Suppressor macrophage treated with lipopolysaccharide for 1 hour (primary cell): ENCODE measurements around the gene R3HDM2.

Source experiments
- DNase-seq, 3 donors: peaks; one replicate each; pipeline ENCODE4 v3.0.0-alpha.2; 2020 to 2022

R3HDM2 gene

DNA sequence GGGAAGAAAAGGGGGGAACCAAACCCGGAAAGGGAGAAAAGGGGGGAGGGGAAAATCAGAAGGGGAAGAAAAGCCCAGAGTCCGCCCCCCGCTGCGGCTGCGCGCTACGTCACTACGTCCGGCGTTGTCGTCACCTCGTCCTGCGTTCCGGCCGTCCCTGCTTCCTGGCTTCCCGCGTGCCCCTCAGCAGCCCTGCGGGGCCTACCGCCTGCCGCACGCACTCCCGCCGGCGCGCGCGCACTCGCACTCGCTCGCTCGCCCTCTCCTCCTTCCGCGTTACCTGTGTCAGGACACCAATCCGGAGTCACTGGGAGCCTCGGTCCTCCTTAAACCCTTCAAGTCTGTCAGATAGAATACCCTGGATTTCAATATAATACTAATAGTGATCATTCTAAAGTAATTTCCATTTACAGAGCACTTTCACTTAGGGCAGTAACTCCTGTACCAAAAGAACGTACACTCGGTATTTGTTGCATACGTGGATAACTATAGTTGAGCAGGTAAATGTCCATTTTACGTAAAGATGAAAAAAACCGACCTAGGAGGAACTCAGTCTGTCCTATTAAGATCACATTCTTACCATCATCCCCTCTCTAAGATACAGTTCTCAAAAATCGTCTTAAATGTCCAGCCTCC, at the start of gene R3HDM2:
Gene R3HDM2, minus strand, starts transcription at position 113 of the 636 bp plus-strand sequence. CDS start 120,615 bp downstream, outside the sequence.
- DNase-seq = peak; percentile 95 to 96 (median 96)

DNA sequence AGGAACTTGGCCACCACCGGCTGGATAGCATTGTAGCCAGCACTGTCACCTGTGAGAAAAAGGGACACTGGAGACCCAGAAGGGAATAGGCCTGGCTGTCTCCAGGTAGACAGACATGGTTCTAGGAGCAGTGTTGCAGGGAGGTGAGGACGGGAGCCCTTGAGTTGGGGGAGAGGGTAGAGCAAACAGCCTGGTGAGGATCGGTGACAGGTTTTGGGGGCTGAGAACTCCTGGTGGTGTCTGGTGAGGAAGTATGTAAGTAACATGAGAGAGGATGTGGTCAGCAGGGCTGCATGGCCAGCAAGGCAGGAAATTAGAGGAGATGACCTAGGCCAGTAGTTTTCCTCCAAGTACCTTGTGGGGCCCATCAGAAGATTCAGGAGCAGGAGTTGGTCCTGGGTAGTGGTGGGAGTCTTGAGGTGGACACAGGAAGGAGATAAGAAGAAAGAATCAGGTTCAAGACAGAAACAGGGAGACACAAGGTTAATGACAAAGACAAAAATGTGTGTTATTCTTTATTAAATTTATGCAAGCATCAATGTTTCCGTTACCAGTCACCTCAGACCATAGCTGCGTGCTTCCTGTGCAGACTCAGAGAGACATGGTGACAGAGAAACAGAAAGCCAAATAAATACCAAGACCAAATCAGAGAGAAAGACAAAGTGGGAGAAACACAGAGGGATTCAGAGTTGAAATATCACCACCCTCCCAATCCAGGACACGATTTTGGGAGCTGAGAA, 48.7 kb upstream of the R3HDM2 start, which contains the start of gene ARHGAP9:
Gene ARHGAP9, minus strand, starts transcription at position 491 of the 740 bp plus-strand sequence. Its CDS starts 460 bp downstream, at position 31.
- DNase-seq = peak in 1 of 3 donors; percentile 48

DNA sequence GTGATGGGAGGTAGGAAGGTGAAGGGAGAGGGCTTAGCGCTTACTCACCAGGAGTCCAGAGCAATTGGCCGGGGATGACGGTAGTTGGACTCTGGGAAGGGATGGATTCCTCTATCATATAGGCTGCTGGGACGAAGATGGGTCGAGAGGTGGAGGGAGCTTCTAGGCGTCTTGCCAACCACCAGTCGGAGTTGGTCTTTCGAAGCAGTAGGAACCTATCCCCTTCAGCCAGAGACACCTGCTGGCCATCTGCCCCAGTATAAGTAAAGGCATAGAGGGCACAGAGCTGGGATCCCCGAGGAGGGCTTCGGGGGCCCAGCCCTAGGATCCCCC, 48.2 kb upstream of the R3HDM2 start:
- DNase-seq = no peak

DNA sequence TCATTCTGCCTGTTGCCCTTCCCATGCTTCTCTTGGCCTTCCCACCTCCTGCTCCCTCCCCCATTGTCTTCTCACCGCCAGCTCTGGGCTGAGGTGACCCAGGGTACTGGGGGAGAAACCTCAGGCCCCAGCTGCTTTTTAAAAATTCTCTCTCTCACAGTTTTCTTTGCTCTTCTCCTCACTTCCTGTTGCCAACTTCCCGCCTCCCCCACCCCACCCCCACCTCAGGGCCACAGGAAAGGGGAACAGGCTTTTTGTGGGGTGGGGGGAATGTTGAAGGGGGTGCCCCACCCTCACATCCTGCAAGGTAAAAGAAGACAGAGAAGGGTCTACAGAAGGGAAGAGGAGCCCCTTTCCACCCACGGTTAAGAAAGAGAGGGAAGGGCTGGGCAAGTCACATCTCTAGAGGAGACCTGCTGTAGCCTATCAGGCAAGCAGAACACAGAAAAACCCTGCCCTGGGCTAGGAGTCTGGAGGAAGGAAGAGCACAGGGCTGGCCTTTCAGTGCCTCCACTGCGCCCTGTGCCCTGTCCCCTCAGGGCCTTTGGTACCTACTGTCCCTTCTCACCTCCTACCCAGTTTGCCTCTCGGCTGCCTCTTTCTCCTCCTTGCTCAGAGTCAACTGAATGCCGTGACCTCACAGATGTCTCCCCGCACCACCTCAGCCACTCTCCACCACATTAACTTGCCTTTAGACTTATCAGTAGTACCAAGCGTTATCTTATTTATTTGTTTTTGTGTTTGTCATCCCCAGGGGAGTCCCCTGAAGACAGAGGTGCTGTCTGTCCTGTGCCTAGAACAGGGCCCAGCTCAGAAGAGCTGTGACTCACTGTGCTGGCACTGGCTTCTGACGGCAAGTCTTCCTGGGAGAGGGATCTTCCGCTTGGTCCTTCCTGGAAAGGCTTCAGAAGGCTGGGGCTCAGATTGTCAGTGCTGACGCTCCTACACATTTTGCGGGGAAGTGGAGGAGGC, 47.2 kb upstream of the R3HDM2 start:
- peak; percentile 84 to 91 (median 86) for DNase-seq

DNA sequence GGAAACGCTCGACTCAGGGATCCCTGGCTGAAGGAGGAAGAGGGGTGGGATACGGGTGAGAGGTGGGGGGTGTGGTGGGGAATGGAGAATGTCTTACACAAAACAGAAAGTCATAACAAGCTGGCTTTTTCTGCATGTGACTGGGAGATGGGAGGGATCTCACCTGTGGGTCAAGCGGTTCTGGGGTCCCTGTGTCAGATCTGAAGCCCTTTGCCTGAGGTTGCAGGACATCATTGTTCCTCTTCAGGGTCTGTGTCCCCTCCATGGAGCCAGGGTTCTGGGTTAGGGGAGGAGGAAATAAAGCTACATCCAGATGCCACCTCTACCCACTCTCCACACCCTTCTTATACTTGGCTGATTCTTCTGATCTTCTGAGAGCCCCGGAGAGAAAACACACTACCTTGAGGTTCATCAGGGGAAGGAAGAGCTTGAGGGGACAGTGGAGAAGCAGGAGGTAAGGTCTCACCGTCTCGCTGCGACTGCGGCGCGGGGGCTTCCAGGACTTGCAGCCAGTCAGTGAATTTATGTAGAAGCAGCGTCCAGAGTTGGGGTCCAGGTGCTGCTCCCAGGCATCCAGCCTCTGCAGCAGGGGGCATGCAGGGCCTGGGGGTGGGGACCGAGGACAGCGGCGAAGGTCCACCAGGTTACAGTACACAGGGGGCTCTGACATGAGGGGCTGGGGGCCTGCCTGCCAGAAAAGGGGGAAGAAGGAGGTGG, 46.3 kb upstream of the R3HDM2 start:
- no peak for DNase-seq

DNA sequence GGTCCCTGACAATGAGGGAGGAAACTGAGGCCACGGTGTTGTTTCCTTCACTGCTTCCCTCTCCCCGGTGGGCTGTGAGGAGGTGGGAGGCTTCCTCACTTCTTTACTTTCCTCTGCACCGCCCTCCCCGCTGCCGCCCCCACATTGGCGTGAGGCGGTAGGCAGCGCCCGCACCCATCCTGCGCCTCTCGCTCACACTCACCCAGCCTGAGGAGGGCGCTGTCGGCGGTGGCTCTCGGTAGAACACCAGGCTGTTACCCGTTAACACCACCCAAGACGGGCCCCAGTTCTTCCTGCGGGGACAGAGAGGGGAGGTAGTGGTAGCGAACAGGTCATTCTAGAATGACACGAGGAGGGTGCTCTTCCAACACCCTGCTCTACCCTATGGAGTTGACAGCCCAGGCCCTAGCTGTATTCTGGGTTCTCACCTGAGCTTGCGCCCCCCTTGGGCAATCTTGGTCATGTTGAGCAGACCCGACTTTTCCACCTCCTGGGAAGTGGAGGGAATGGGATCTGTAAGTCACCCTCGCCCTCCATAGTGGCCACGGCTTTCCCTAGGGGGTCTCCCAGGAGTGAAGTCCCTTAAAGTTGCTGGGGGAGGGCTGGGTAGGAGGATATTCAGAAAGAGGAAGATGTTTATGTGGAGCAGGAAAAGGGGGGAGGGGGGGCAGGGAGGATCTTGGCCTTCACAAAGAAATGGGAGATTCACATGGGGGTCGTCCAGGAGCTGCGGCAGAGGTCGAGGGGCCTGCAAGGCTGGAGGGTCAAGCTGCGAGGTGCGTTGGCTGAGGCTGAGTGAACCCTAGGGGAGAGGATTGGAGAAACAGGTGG, 45.5 kb upstream of the R3HDM2 start:
- DNase-seq = peak; percentile 62 to 76 (median 66)

DNA sequence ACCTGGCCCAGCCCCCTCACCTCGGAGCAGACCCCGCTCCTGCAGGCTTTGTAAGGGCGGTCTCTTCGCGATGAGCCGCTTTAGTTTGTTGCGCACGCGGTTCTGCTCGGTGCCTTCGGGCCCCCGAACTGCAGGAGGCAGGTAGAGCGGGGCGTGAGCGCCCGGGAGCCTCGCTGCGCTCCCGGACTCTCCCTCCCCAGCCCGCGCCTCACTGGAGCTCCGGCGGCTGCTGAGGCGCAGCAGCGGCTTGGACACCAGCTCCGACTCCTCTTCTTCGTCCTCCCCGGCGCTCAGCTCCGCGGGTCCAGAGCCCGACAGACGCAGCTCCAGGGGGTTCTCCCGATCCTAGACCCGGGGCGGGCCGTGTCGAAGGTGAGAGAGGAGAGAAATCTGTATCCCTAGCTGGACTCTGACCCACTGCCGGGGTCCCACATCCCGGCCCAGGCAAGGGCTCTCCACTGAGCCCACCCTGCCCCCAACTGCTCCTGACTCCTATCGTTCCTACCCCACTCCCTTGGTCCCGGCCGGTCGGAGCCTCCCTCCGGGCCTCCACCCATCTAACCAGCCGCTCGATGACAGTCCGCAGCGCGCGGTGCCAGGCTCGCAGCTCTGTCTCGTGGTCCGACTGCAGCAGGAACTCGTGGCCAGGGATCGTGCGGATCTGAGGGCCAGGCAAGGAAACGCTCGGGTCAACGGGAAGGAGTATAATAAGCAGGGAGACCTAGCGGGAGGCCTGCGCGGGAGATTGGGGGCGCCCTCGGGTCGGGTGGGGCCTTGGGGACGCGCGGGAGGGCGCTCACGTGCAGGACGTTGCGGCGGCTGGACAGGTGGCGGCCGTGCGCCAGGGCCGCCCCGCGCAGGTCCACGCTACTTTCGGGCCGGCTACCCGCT, 44.7 kb upstream of the R3HDM2 start:
- peak in 2 of 3 donors; percentile 32 to 49 for DNase-seq

DNA sequence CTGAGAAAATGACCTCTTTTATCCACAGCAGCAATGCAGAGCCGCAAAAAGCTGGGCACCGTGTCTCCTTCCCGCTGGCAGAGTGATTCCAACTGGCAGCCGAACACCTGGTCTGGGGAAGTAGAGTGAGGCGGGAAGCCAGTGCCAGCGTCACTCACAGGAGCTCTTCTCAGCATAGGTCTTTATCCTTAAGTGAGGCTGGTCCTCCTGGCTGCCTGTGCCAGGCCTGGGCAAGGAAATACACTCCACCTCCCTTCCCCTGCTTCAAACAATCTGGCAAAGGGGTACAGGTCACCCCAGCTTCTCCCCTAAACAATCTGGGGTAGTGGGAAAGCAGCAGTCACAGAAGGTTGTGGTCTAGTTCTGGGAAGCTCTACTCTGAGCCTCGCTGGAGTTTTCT, 44.0 kb upstream of the R3HDM2 start:
- no peak for DNase-seq

DNA sequence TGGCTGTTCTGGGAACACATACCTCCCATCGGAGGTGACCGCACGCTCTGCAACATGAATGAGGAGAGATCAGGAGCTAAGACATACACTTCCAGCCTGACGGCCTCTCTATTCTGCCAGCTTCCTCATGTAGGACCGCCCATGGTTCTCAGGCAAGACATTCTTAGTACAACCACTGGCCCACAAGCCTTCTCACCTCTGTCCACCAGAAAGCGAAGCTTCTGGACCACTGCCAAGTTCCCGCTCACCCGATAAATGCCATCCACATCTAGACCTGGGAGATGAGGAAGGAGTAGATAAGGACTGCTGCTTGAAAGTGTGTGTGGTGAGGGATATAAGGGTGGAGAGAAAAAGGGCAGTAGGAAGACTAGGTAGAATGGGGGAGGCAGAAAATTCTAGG, 43.6 kb upstream of the R3HDM2 start:
- DNase-seq = no peak

DNA sequence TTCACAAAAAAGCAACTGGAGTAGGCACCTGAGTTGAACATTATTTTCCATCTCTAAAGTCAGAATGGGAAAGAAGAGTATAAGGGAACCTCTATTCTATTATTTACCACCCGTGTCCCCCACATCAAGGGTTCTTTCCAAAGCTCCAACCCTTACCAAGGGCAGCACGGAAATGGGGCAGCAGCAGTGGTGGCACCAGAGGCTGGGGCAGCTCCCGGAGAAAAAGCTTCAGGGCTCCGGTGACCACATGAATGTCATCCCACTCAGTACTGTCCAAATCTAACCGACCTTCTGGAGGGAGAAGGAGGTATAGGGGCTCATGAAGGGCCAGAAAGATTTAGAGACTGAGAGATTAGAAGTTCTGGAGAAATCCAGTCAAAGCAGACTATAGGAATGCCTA, 43.0 kb upstream of the R3HDM2 start:
- no peak for DNase-seq

DNA sequence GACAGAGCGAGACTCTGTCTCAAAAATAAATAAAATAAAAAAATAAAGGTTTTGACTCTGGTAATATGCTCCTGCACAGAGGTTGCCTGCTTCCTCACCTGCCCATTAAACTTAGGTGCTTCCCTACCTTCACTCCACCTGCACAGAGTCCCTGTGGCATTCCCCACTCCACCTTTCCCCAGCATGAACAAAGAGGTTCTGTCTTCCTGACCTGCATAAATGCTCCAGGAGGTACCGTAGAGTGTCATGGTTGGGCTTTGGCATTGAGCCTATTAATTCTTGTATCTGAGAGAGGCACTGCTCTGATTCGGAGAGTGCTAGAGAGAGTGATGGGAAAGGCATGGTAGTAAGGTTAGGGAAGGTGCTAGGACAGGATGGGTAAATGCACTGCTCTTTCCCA, 42.5 kb upstream of the R3HDM2 start:
- no peak for DNase-seq

DNA sequence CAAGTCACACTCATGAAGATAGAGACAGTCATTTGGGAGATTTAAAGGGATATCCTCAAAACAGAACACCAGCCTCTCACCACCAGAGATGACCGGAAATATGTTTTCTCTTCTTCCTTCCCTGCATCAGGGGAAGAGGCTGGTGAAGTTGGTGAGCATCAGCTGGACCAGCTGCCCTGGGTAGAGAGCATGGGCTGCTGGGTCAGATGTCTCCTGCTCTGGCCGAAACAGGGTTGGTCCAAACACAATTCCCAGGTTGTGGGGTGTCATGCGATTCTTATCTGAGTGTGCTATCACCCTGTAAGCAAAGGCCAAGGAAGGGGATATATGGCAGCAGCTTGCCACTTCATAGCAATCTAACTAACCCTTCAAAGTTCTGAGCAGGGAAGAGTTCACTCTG, 41.5 kb upstream of the R3HDM2 start:
- DNase-seq = no peak

DNA sequence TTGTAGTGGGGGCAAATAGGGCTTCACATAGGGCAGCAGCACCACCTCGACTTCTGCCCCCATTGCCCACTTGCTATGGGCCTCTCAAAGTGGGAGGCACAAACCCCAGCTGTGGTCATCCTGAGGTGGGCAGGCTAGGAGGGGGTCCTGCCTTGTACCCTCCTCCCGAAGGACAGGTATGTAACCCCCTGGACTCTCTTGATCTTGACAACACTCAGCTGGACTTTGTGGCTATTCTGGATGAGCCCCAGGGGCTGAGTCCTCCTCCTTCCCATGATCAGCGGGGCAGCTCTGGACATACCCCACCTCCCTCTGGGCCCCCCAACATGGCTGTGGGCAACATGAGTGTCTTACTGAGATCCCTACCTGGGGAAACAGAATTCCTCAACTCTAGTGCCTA, 40.8 kb upstream of the R3HDM2 start:
- no peak for DNase-seq

DNA sequence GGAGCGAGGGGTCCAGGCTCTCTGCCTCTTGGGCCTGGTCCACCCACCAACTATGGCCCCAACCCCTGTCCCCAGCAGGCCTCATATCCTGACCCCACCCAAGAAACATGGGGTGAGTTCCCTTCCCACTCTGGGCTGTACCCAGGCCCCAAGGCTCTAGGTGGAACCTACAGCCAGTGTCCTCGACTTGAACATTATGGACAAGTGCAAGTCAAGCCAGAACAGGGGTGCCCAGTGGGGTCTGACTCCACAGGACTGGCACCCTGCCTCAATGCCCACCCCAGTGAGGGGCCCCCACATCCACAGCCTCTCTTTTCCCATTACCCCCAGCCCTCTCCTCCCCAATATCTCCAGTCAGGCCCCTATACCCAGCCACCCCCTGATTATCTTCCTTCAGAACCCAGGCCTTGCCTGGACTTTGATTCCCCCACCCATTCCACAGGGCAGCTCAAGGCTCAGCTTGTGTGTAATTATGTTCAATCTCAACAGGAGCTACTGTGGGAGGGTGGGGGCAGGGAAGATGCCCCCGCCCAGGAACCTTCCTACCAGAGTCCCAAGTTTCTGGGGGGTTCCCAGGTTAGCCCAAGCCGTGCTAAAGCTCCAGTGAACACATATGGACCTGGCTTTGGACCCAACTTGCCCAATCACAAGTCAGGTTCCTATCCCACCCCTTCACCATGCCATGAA, 40.3 kb upstream of the R3HDM2 start:
- no peak for DNase-seq

DNA sequence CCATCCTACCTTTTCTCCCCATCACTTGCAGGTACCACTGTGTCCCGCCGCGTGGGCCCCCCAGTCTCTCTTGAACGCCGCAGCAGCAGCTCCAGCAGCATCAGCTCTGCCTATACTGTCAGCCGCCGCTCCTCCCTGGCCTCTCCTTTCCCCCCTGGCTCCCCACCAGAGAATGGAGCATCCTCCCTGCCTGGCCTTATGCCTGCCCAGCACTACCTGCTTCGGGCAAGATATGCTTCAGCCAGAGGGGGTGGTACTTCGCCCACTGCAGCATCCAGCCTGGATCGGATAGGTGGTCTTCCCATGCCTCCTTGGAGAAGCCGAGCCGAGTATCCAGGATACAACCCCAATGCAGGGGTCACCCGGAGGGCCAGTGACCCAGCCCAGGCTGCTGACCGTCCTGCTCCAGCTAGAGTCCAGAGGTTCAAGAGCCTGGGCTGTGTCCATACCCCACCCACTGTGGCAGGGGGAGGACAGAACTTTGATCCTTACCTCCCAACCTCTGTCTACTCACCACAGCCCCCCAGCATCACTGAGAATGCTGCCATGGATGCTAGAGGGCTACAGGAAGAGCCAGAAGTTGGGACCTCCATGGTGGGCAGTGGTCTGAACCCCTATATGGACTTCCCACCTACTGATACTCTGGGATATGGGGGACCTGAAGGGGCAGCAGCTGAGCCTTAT, 39.6 kb upstream of the R3HDM2 start:
- no peak for DNase-seq

DNA sequence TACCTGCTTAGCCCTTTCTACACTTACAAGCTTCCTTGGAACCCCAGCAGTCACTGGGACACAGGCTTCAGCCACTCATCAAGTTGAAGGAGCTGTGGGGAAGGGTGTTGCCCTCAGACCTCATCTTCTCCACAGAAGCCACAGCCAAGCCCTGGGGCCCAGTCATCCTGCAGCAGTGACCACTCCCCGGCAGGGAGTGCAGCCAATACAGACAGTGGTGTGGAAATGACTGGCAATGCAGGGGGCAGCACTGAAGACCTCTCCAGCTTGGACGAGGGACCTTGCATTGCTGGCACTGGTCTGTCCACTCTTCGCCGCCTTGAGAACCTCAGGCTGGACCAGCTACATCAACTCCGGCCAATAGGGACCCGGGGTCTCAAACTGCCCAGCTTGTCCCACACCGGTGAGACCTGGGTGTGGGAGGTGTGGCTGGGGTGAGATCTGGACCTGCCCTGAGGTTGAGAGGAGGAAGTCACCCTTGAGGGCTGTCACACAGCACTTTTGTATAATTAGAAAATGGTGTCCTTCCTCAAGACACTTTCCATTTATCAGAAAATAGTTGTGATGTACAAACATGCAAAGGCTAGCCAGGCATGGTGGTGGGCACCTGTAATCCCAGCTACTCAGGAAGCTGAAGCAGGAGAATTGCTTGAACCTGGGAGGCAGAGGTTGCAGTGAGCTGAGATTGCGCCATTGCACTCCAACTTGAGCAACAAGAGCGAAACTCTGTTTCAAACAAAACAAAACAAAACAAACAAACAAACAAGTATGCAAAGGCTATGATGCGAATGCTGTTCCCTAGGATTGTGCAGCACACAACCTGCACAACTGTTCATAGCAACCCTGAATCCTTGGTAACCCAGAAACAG, 38.7 kb upstream of the R3HDM2 start:
- DNase-seq = no peak

DNA sequence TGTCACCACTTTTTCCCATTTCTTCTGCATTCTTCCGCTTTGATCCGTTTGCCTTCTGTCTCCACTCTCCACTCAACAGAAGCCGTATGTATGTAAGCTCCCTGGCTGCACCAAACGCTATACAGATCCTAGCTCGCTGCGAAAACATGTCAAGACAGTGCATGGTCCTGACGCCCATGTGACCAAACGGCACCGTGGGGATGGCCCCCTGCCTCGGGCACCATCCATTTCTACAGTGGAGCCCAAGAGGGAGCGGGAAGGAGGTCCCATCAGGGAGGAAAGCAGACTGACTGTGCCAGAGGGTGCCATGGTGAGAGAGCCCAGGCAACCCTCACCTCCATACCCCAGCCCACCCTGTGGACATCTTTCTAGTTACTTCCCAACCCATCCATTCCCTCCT, 37.1 kb upstream of the R3HDM2 start:
- DNase-seq = no peak

DNA sequence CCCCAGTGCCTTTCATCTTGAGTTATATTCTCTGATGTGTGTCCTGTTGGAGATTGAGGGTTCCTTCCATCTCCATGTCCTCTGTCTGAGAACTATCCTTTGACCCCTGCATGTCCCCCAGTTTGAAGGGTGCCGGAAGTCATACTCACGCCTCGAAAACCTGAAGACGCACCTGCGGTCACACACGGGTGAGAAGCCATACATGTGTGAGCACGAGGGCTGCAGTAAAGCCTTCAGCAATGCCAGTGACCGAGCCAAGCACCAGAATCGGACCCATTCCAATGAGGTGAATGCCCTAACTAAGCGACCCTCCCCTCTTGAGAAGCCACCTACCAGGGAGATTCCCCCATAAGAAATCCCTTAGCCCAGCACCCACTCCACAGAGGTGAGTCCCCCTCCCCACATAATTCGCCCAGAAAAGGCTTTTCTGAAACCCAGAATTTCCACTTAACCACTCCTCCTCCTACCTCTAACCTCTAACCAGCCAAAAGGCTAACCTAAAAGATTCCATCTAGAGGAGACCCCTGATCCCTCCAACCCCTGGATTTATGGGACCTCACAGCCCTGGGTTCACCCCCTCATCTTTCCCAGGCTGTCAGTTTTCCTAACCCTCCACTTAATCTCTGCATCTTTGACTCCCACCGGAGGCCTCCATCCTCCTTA, 36.5 kb upstream of the R3HDM2 start:
- no peak for DNase-seq
